GM18519 (cell line): ENCODE measurements around the gene ANXA8L1.
"Not testable (repeated sequence)": the region's sequence is repeated elsewhere in the genome, so short reads cannot be mapped to it uniquely, and the experiment has no call there.

Experiments used
- ATAC-seq: cut with Tn5 transposase; IDR thresholded peaks from one replicate; pipeline ENCODE4 v1.9.1; 2021; ENCODE audit warnings: mild to moderate bottlenecking, moderate library complexity; ENCODE audit not compliant: unreplicated experiment, low FRiP score

The ANXA8L1 gene

DNA sequence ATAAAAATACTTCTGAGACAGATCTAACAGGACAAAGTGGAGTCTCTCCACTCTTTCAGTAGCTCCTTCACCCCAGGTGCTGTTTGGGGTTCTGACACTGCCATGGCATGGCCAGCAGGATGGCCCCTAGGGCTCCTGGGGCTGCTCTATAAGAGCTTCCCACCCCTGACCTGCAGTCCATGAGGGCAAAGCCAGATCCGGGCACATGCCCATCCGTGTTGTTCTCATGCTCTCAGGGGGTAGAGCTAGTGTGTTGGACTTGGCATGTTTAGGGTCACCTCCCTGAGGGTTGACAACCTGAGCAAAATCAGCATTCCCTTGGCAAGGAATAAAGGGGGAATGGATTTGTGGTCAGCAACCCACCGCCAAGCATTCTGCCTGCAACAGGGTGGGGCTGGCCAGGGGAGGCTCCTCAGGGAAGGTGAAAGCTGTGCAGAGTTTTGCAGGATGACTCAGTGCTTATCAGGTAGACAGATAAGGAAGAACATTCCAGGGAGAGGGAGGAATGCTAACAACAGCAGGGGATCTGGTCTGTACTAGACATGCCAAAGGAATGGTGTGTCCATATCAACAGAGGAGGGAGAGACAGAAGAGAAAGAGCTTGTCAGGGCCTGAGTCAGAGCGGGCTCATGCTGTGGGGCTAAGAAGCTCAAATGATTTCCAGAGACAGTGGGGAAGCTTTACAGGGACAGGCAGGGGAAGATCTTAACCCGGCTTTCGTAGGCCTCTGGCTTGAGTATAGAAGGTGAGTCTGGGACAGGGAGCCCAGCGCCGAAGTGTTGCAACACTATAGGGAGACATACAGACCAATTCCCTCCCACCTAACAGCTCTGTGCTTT, 21.1 kb downstream of the ANXA8L1 start:
- ATAC-seq, result not testable (repeated sequence)

DNA sequence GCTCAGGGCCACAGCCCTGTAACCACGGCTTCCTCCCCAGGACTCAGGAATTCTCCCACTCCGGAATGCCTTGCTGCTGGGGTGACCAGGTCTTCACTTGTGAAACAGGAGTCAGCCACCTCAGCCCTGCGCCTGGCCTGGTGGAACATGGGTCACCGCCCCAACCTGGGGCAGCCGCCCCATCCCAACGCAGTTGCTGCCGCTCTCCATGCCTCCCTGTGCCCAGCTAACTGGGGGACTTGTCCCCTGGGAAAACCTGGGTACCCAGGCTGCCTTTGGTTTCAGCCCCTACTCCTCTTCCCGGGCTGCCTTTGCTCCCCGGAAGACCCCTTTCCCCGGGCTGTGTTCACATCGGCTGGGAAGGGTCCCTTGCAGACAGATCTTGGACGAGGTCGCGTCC, 22.2 kb downstream of the ANXA8L1 start:
- not testable (repeated sequence) for ATAC-seq

DNA sequence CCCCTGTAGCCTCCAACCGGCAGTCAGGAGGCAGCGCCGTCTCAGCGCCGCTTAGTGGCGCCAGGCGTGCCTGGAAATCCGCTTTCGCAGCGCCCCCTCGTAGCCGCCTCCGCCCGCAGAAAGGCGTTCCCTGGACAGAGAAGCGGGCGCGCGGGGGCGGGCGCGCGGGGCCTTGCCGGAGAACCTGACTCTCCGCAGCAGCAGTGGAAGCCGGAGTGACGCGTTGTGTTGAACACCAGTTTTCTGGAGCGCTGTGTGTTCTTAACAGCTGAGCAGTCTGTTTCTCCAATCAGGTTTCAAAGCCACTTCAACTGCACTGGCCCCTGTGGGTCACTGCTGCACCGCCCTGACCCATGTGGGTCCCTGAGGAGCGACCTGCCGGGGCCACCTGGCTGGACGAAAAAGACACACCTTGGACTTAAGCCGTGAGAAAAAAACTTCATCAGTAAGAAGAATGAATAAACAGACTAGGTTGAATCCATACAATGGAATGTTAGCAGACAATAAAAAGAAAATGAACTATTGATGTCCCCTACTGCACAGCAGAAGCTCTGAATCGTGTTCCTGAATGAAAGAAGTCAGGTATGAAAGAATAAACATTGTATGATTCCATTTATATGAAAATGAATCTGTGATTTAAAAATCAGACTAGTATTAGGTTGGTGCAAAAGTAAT, 22.8 kb downstream of the ANXA8L1 start:
- ATAC-seq, result not testable (repeated sequence)

DNA sequence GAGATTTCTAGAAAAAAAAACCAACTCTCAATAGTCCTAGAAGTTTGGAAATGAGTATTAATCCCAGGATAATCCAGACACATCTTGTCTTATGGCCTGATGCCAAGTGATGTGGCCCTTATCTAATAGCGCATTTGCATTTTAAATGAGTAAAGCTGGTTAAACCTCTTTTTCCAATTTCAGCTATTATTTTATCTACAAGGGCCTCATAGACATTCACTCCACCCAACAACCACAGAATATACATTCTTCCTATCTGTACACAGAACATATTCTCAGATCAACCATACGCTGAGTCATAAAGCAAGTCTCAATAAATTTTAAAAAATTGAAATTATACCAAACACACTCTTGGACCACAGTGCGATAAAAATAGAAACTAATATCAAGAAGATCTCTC, 34.0 kb downstream of the ANXA8L1 start:
- not testable (repeated sequence) for ATAC-seq

DNA sequence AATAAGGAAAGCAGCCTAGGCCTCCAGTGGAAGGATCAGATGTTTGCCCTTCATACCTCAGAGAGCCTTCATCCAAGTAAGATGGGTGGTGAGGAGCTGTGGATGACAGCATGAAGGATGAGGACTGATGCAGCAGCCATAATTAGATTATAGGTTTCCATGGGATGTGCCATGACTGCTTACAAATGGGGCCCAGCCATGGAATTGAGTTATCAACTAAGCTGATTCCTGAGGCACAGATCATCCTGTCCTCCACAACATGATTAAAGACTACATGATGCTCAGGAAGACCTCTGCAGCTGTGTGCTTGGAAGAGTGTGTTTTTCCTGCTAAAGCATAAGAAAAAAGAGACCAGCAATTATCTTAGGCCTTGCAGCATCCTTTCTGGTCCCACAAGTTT, 35.5 kb downstream of the ANXA8L1 start:
- ATAC-seq, result not testable (repeated sequence)

DNA sequence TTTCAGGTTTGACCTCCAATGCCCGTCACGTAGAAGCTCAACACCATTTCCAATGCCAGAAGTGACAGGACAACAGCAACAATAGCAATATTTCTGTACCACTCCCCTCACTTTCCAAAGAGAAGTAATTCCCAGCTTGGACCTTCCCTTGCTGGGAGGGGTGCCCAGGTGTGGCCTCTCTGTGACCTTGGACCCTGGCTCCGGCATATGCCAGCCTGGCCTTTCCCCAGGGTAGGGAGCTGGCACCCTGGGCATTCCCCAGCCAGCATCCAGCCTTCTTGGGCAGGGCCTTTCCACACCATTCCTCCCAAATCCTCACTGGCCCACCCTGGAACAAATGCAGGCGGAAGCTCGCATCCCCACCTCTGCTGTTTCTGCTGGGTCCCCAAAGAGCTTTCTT, 37.1 kb downstream of the ANXA8L1 start:
- ATAC-seq, result not testable (repeated sequence)

DNA sequence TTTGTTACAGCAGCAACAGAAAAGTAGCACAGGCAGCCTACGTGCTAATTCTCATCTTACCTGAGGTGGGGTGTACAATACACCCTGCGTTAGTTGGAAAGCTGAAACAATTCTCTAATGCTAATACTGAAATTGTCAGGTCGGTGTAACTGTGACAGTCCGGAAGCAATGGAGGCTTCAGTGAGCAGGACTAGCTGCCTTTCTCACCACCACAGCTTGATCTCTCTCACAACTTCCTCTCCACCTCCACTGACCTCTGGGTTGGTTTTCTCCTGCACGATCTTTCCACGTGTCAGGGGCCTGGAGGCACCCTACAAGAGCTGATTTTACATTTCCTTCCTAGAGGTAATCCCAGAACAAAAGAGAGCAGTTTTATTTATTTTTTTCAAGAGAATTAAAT, 39.7 kb downstream of the ANXA8L1 start:
- peak; percentile 51 for ATAC-seq

DNA sequence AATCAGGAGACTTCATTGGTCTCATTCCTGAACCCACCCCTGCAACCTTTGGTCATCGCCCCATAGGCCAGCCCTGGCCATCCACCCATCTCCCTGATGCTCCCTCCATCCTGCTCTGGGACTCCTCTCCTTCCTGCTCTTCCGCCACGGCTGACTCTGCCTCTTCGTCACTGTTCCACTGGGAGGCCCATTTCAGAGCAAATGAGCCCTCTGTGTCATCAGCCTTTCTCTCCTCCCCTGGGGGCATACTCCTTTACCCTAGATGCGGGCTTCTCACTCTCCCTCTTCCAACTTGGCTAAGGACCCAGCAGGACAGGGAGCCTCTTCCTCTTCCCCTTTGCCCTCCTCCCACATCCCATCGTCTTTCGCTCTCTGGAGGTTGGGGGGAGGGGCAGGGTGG, 42.7 kb downstream of the ANXA8L1 start:
- not testable (repeated sequence) for ATAC-seq

DNA sequence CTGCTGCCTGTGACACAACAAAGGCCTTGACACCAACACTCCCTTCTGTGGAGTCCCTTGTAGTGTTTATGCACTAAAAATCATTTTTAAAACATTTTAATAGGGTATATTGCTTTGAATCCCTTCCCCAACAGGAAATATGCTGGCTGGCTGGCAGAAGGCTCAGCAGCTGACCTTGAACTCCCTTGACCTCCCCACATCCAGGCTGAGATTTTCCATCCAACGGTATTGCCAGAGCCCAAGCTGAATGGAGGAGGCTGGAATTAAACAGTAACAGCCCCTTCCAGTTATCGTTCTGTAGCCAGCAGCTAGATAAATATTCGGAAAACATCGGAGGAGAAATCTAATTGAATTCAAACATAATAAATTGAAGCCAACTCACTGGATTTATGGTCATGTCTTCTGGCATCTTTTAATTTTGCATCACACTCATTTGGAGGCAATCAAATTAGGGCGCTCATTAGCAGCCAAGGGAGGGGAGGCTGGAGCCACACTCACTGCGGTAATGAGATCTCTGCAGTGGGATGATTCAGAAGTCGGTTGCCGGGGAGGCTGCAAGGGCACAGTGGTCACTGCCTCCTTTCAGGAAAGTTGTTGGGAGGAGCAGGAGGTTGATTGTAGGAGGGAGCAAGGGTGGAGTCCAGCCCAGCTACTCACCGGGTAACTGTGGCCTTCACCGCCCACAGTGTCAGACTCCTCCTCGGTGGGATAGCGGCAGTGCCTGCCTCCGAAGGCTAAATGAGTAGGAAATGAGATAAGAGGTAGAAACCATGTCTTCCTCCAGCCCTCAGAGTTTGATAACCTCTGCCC, 44.2 kb downstream of the ANXA8L1 start:
- not testable (repeated sequence) for ATAC-seq

DNA sequence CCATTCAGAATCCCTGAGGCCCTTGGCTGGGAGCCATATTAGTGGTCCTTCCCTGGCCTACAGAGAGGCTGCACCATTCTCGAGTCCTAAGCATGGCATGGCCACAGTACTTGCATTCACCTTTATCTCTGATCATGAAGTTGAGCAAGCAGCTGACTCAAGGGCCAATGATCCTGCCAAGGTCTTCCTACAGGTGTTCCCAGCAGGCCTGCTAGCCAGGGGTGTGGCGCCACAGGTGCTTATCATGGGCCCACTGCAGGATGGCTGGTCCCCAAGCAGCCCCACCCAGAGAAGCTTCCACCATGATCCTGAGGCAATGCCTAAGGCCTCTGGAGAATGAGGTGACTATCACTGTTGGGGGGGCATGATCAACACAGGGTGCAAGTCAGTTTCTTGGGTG, 48.0 kb downstream of the ANXA8L1 start:
- ATAC-seq, result not testable (repeated sequence)

DNA sequence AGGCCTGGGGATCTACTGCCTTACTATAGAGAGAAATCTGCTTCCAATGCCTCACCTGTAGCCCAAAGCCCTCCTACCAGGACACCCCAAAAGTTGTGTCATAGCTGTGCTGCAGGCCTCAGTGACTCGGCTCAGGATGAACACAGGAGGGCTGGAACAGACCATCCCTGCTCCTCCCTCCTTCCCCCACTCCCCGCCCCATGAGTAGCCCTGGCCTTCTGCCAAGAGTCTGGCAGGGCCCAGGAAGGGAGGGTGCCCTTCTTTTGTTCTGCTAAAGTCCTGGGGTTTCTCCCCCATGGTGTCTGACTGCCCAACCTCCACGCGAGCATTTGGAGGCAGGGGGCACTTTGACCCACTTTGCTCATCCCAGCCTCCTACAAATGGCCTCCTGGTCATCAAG, 65.4 kb downstream of the ANXA8L1 start:
- not testable (repeated sequence) for ATAC-seq
